Middle frontal gyrus (tissue), 1 donor: ENCODE measurements around the gene FAM222A.

Source experiments
- DNase-seq: peaks from one replicate; pipeline ENCODE4 v3.0.0-alpha.2; 2015; ENCODE audit warnings: low spot score; ENCODE audit errors: extremely low spot score

FAM222A gene

GRCh38 chr12:109818253-109818652 lies 104.6 kb downstream of the FAM222A start:
- DNase-seq: no peak

GRCh38 chr12:109818905-109819500 lies 105.4 kb downstream of the FAM222A start:
- DNase-seq: no peak
